ENCODE results near the gene FAM78B. TPM values are rescaled to one million over a fixed set of nuclear protein-coding genes. Genes with fewer than 3 reads are reported as not detected.

Gene FAM78B
- total and polyA plus RNA-seq, 10 of the 15 experiments (the other 5 are each of a cell fraction or from before 2014, with no cell fraction given), result 0.10 to 4.9 (median 1.6) TPM

- TF ChIP-seq BACH1 (IDR thresholded peaks at IDR 0.05; ENCODE audit: borderline replicate concordance), result no peak
- no peak for TF ChIP-seq CTCF (IDR thresholded peaks at IDR 0.05 in 2 of 3, conservative IDR thresholded peaks at IDR 0.05 in 1 of 3; ENCODE audit: control insufficient read depth in 2 of 3, extremely low read depth in 1 of 3, insufficient read depth in 1 of 3, low read depth in 3 of 3, low read length in 3 of 3)
- TF ChIP-seq CREB1 (IDR thresholded peaks at IDR 0.05; ENCODE audit: low read depth), result no peak
- TF ChIP-seq, protein P1, sequence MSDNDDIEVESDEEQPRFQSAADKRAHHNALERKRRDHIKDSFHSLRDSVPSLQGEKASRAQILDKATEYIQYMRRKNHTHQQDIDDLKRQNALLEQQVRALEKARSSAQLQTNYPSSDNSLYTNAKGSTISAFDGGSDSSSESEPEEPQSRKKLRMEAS (IDR thresholded peaks at IDR 0.05; ENCODE audit: low read depth, low read length), result no peak
- TF ChIP-seq RBBP5 (conservative IDR thresholded peaks at IDR 0.05), result no peak
- no peak for TF ChIP-seq STAT1 (conservative IDR thresholded peaks at IDR 0.05)
- no peak for TF ChIP-seq SREBF2 (IDR thresholded peaks at IDR 0.05; ENCODE audit: low read length)
- TF ChIP-seq KLF5 (IDR thresholded peaks at IDR 0.05; ENCODE audit: partially characterized antibody), result no peak
- no peak for TF ChIP-seq PAX8 (IDR thresholded peaks at IDR 0.05)
- TF ChIP-seq PML (IDR thresholded peaks at IDR 0.05; ENCODE audit: low read length), result no peak
- no peak for TF ChIP-seq BRCA1 (IDR thresholded peaks at IDR 0.05; ENCODE audit: low read depth, low read length)
- TF ChIP-seq IKZF1 (conservative IDR thresholded peaks at IDR 0.05), result no peak
These were observed 76.6 kb downstream of the FAM78B start (continued) for GRCh38 chr1:166090244-166090643.

GRCh38 chr1:166089804-166090203, 77.0 kb downstream of the FAM78B start:
- Histone ChIP-seq H3K9ac (ENCODE audit: control insufficient read depth, insufficient read depth, low read length) (no peak overlapping the region), H3K27ac (ENCODE audit: control insufficient read depth, insufficient read depth) (no peak overlapping the region), H3K36me3 (ENCODE audit: control insufficient read depth in 2 of 2, insufficient read depth in 2 of 2, low read length in 1 of 2) (no peaks in the 10 kb centered on the region), H3K79me2 (ENCODE audit: control insufficient read depth, insufficient read depth, low read length) (no peaks in the 10 kb centered on the region), H3K4me3 (no peak overlapping the region), H4K20me1 (ENCODE audit: control insufficient read depth, insufficient read depth) (no peaks in the 10 kb centered on the region), H3K4me2 (ENCODE audit: control insufficient read depth, insufficient read depth) (peak overlapping the region; percentile 56), H3K27me3 (replicated peaks in 1 of 2; ENCODE audit: control insufficient read depth in 2 of 2, insufficient read depth in 2 of 2, low read length in 1 of 2) (no peaks in the 10 kb centered on the region), H3K4me1 (ENCODE audit: control insufficient read depth, insufficient read depth, low read length) (peaks cover 8% of the 10 kb centered on the region), H2AFZ (ENCODE audit: control insufficient read depth, low read depth, low read length) (no peak overlapping the region), H3K9me3 (replicated peaks; ENCODE audit: control insufficient read depth, insufficient read depth, low read length) (no peaks in the 10 kb centered on the region; the same call in 2 of the 3 replicates)
- SMC1A ChIA-PET (ENCODE audit: uncharacterized antibody, unreplicated experiment), result interaction anchor here (0.7 to 1.5 kb wide), 8 partner anchors 10 to 343 kb away, joined by 3 to 5 read pairs (median 4); partner anchors contain the start of gene FAM78B
- CTCF ChIA-PET, result interaction anchor here (0.6 to 3.8 kb wide), 9 partner anchors 23 to 389 kb away, joined by 3 to 13 read pairs (median 3); partner anchors contain the start of gene FAM78B
- DNase-seq (ENCODE audit: low read depth, low spot score), result peak; percentile 19
- RAD21 ChIA-PET (ENCODE audit: unreplicated experiment), result interaction anchor here (0.9 to 1.5 kb wide), 5 partner anchors 9 to 80 kb away, joined by 3 to 10 read pairs (median 5); no protein-coding TSS in a partner anchor
- FAIRE-seq, result peak; percentile 38
- POLR2A ChIA-PET, result no interaction called here
- no TSS peak for BruUV-seq (replicated peaks)
- ATAC-seq, result peak; percentile 79
- intact Hi-C loops (cut with micrococcal nuclease; ENCODE audit: unreplicated experiment), result loop anchor here (5.0 kb wide), 1 partner anchor 77 kb away; the partner anchor contains the start of gene FAM78B
- in situ Hi-C loops (cut with MboI), result no loop called here
- 15% methylated on average over 6 of the region's 6 CpGs for WGBS (ENCODE audit: insufficient coverage, insufficient replicate concordance, low lambda C conversion rate, missing lambda C conversion rate)
- TF ChIP-seq CTCF (IDR thresholded peaks at IDR 0.05 in 2 of 3, conservative IDR thresholded peaks at IDR 0.05 in 1 of 3; ENCODE audit: control insufficient read depth in 2 of 3, extremely low read depth in 1 of 3, insufficient read depth in 1 of 3, low read depth in 3 of 3, low read length in 3 of 3) (peak; percentile 27 to 40 (median 31); a peak in 4 of 6 replicates), IRF4 (IDR thresholded peaks at IDR 0.05; ENCODE audit: low read depth, low read length) (no peak), RUNX3 (IDR thresholded peaks at IDR 0.05; ENCODE audit: low read length) (0 out of 2 replicates have a peak, but pooled peaks have one; percentile 21), SMC3 (IDR thresholded peaks at IDR 0.05; ENCODE audit: borderline replicate concordance, low read length) (peak; percentile 13; the same call in 1 of the 2 replicates), YBX1 (IDR thresholded peaks at IDR 0.05) (no peak), RAD21 (IDR thresholded peaks at IDR 0.05; ENCODE audit: insufficient read depth, low read depth, low read length) (peak; percentile 51), SMARCA5 (IDR thresholded peaks at IDR 0.05) (0 out of 2 replicates have a peak, but pooled peaks have one; percentile 41)

Measured in GM12878 (cell line).